Left renal pelvis (tissue), 4 donors: ENCODE data around the gene MED26. TPM values are rescaled to one million over a fixed set of nuclear protein-coding genes. Genes with fewer than 3 reads are reported as not detected.

Experiments used
- DNase-seq, 4 donors: peaks; one replicate each; pipeline ENCODE4 v3.0.0-alpha.2; 2013; ENCODE audit warnings: low read depth in 4 of 4, low spot score in 3 of 4
- polyA plus RNA-seq, 4 donors: library from polyadenylated mRNA; unstranded; fragments of 120-200 nt; gene quantifications; one replicate each; pipeline ENCODE4 v1.2.1, GENCODE V29; 2013; ENCODE audit not compliant: insufficient read length in 4 of 4

The MED26 gene
- polyA plus RNA-seq, 4 donors = 6.4 to 8.2 (median 7.0) TPM

DNA sequence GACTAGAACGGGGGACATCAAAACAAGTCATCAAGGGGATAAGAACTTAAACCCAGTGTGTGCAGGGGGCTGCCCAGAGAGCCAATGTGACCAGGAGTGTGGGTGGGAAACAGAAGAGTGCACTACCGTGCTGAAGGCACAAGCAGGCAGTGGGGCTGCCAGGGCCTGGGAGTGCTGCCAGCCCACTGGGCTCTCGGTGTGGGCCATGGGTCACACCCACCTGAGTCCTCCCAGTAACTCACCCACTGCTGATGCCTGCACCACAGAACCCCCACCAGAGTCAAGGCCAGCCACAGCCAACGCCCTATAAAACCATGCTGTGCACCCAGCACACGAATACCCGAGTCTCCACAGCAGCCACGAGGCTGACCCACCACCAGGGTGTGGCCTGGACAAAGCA is 8.5 kb downstream of the MED26 start:
- no peak for DNase-seq

DNA sequence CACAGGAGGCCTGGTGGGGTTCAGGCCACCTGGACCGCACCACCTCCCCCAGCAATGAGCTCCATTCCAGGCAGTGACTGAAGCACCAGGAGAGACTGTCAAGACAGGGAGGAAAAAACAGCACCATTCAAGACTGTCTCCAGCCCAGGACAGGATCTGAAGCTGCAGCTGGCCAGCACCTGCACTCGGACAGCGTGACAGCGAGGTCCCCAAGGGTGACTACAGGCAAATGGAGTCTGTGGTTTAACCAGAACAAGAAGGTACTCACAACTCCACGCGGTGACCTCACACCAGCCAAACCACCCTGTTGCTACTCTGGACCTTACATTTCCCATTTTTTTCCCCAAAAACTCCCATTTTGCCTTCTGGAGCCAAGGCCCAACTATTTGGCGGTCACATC is 9.8 kb downstream of the MED26 start:
- no peak for DNase-seq

- DNase-seq = no peak
These were observed 12.2 kb downstream of the MED26 start for GRCh38 chr19:16615808-16616207.

GRCh38 chr19:16614941-16615340 is 13.1 kb downstream of the MED26 start:
- no peak for DNase-seq

DNA sequence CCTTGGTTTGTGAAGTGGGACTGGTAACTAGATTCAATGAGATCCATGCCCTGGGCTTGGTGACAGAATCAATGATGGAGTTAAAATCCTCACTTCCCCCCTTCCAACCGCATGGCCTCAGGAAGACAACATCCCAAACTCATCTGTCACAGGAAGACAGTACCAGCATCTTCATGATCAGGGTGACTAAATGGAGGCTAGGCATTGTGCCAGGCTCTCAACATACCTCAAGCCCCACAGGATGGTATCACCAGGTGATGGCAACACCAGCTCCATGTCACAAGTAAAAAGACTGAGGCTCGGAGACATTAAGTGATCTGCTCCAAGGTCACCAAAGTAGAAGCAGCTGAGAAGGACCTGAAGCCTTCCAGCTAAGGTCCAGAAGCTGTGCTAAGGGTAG is 14.2 kb downstream of the MED26 start:
- DNase-seq = no peak

DNA sequence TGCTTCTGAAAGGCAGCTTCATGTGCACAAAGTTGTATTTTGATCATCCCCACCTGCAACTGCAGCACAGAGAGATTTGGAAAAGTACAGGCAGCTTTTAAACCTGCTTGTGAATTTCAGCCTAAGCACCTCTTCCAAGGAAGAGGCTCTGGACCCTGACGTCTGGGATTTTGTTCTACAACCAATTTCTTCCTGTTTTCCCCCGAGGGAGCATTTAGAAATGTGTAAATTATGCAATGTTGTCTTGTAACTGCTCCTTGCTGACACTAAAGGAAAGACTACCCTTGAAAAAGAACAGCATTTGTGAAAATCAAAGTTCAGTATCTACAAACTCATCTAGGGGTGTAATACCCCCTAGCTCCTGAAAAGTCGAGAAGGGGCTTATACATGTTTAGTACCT is 15.4 kb downstream of the MED26 start:
- DNase-seq = no peak

GRCh38 chr19:16611121-16611520 is 16.9 kb downstream of the MED26 start:
- no peak for DNase-seq

- DNase-seq = no peak
These were observed 18.3 kb downstream of the MED26 start for GRCh38 chr19:16609511-16610200.

DNA sequence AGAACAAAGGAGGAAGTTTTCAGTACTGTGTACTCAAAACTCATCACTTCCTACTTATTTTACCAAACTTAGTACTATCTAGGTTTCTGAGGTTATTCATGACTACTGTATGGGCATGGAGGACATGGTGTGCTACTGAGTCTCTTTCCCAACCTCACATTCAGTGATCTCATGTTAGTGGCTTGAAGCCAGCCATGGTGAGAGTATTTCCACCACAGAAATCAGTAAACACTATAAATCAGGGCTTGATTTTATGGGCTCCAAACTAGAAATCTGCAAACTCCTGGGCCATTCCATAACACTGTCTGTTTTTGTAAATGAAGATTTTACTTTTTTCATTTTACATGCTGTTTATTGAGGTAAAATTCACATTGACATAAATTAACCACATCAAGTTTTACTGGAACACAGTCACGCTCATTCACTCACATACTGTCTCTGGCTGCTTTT is 19.7 kb downstream of the MED26 start:
- DNase-seq = no peak

DNA sequence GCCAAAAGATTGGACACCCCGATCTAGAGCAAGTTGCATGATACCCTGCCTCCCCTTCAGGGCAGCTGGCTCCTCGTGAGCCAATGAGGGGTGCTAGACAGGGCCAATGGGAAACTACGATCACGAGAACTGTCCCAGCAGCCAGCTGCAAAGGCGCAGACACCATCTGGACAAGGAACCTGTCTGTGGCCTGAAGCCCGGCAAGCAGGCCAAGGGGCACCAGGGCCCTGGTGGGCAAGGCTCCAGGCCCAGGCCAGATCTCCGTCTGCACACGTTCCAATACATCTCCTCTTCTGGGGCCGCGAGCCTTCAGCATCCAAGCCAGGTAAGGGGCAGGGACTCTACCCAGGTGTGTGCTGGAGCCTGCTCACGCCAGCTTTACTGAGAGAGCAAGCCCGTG is 20.2 kb downstream of the MED26 start:
- DNase-seq = no peak

- no peak for DNase-seq
These were observed 22.4 kb downstream of the MED26 start for GRCh38 chr19:16605553-16605994.

DNA sequence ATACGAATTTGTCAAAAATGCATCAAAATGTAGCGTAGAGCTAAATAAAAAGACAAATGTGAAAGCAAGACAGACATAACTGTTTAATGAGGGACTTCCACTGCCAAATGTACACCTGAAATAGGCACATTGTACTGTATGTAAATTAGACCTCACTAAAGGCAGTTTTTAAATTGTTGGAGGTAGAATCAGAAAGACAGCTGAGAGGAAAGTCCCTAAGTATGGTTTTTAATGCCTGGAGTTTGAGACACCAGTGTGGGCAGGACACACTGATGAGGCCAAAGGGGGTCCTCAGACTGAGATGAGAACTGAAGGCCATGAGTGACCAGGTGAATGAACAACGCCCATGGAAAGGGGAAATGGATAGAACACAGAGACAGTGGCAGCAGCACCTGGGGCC is 22.9 kb downstream of the MED26 start:
- DNase-seq = no peak

GRCh38 chr19:16604615-16605014 is 23.4 kb downstream of the MED26 start:
- no peak for DNase-seq

GRCh38 chr19:16603090-16603489 is 24.9 kb downstream of the MED26 start:
- no peak for DNase-seq

DNA sequence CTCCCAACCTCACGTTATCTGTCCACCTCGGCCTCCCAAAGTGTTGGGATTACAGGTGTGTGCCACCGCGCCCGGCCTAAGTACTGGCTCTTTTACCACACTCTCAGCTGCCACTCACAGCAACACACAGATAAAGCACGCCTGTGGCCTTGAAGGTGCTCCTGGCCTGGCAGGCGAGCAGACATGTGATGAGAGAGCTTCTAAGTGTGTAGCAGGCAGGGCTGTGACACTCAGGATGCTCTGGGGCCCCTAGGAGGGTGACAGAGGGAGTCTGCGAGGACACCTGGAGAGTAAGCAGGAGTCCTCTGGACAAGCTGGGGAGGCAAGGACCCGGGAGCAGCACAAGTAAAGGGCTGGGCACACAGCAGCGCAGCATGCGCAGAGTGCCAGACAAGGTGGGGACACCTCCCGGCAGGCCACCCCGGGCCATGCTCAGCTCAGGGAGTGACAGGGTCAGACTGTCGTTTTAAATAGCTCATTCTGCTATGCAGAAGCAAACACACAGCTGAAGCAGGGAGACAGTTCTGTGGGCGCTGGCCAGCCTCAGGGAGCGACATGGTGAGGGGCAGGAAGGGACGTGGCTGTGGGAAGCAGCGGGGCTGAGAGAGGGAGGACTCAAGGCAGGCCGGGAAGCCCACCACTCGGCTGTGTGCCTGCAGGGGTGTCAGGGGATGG is 26.5 kb downstream of the MED26 start:
- DNase-seq = no peak

DNA sequence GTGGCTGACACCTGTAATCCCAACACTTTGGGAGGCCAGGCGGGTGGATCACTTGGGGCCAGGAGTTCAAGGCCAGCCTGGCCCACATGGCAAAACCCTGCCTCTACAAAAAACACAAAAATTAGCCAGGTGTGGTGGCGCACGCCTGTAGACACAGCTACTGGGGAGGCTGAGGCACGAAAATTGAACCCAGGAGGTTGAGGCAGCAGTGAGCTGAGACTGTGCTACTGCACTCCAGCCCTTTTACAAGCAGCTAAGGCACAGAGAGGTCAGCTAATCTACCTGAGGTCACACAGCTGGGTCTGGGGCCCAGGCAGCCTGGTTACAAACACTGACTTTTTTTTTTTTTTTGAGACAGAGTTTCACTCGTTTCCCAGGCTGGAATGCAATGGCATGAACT is 27.2 kb downstream of the MED26 start:
- DNase-seq = no peak

DNA sequence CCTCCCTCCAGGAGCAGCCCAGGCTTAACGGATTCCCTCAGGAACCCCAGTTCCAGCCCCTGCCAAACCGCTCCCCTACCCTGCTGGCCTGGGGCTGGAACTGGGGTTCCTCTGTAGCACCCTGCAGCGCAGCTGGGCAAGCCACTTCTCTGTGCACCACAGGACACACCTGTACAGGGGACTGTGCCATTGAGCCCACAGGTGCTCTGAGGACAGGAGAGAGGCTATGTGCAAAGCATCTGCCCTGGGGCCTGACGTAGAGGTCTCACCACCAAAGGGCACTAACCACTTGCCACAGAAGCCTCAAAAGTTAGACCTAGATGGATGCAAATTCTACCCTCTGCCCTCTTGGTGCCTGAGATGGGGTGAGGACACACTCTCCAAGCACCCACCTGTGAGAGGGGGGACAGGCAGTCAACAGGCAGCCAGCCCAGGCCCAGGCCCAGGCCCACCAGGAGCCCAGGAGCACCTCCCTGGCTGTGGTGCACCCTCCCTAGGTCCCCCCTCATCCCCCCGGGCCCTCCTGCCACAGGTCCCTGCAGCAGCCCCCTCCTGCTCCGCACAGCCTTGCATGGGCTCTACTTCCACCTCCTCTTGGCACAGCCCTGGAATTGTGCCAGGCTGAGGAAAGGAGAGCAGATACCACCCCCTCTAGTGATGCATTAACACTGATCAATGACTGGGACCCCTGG is 28.2 kb downstream of the MED26 start:
- DNase-seq = no peak

DNA sequence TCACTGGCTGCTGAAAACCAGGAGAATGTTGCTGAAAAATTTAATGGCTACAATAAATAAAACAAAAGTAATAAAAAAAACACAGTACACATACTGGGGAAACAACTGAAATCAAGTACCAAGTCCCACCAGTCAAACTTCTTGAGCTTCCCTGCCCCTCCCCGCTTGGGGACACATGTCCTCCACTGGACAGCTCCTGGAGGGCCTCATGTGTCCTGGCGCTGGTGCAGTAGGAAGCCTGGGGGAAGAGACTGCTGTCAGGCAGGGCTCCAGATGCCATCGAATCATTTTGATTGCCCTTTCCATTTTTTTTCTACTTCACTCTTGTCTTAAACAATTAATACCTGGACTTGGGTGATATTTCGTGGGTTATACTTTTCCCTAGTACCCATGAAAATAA is 29.2 kb downstream of the MED26 start:
- DNase-seq = no peak

GRCh38 chr19:16596399-16596798 is 31.6 kb downstream of the MED26 start:
- DNase-seq = no peak

- no peak for DNase-seq
These were observed 32.9 kb downstream of the MED26 start for GRCh38 chr19:16595097-16595496.

DNA sequence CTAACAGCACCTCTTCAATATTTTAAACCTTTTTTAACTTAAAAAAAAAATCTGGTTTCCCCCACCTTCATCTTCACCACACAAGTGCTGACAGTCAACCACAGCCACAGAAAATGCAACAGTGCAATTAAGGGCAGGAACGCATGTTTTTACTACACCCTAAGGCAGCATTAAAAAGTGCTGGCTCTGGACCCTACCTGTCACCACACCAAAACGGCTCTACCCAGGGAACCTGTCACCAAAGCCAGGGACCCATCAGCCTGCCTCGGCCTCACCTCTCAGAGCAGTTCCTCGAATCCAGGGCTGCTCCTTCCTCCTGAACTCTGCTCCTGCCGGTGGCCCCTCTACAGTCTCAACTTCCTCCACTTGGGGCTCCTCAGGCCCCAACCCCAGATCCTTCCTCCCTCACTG is 33.3 kb downstream of the MED26 start:
- no peak for DNase-seq

GRCh38 chr19:16594131-16594586 is 33.8 kb downstream of the MED26 start:
- DNase-seq = no peak
